ENCODE measurements around the gene FXR2. TPM values are rescaled to one million over a fixed set of nuclear protein-coding genes. Genes with fewer than 3 reads are reported as not detected.
A peak's percentile ranks its signal among the peaks of the same experiment; 100 is the strongest.

FXR2 gene
- total RNA-seq, 1 experiment from 2014 or later = 60.7 TPM

DNA sequence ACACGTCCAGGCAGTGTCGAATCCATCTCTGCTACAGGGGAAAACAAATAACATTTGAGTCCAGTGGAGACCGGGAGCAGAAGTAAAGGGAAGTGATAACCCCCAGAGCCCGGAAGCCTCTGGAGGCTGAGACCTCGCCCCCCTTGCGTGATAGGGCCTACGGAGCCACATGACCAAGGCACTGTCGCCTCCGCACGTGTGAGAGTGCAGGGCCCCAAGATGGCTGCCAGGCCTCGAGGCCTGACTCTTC lies 42.4 kb downstream of the FXR2 start:
- no peak for TF ChIP-seq CTCF (IDR thresholded peaks at IDR 0.05; ENCODE audit: unreplicated experiment)
- H3K27me3 Mint-ChIP-seq (ENCODE audit: insufficient read depth, unreplicated experiment) = no peaks in the 10 kb centered on the region
- DNase-seq (ENCODE audit: unreplicated experiment) = no peak
- ChIA-PET CTCF (interaction anchor here (0.5 to 0.8 kb wide), 3 partner anchors 14 to 57 kb away, joined by 3 to 6 read pairs (median 3); partner anchors contain the start of gene TNFSF13), POLR2A (interaction anchor here (0.6 to 13.7 kb wide), 9 partner anchors 12 to 580 kb away, joined by 3 to 294 read pairs (median 4); partner anchors contain the start of genes MPDU1, PER1, POLR2A and SENP3)
- H3K9me3 Mint-ChIP-seq (ENCODE audit: unreplicated experiment) = no peaks in the 10 kb centered on the region
- intact Hi-C loops (cut with micrococcal nuclease) = loop anchor here (1.0 to 5.0 kb wide), 2 partner anchors 15 to 115 kb away; partner anchors contain the start of genes TP53 and WRAP53
- peak overlapping the region; percentile 99 for H3K27ac Mint-ChIP-seq (ENCODE audit: low read depth, unreplicated experiment)
- peaks cover 87% of the 10 kb centered on the region for H3K36me3 Mint-ChIP-seq (ENCODE audit: insufficient read depth, unreplicated experiment)
- no TSS peak for BruUV-seq (replicated peaks)
- peaks cover 10% of the 10 kb centered on the region for H3K4me1 Mint-ChIP-seq (ENCODE audit: insufficient read depth, unreplicated experiment)
- peak overlapping the region; percentile 90 for H3K4me3 Mint-ChIP-seq (ENCODE audit: unreplicated experiment)

- DNase-seq (ENCODE audit: unreplicated experiment) = no peak
- Mint-ChIP-seq H3K36me3 (ENCODE audit: insufficient read depth, unreplicated experiment) (peaks cover 84% of the 10 kb centered on the region), H3K4me3 (ENCODE audit: unreplicated experiment) (no peak overlapping the region), H3K27me3 (ENCODE audit: insufficient read depth, unreplicated experiment) (no peaks in the 10 kb centered on the region), H3K9me3 (ENCODE audit: unreplicated experiment) (no peaks in the 10 kb centered on the region), H3K27ac (ENCODE audit: low read depth, unreplicated experiment) (no peak overlapping the region), H3K4me1 (ENCODE audit: insufficient read depth, unreplicated experiment) (peaks cover 10% of the 10 kb centered on the region)
- intact Hi-C loops (cut with micrococcal nuclease) = loop anchor here (5.0 kb wide), 1 partner anchor 117 kb away; the partner anchor contains the start of genes TP53 and WRAP53
- ChIA-PET POLR2A (interaction anchor here (1.0 to 13.7 kb wide), 4 partner anchors 10 to 86 kb away, joined by 5 to 294 read pairs (median 6); partner anchors contain the start of genes FXR2, MPDU1, POLR2A and SOX15), CTCF (interaction anchor here (0.7 to 1.1 kb wide), 3 partner anchors 10 to 215 kb away, joined by 3 to 4 read pairs (median 3); no protein-coding TSS in a partner anchor)
- TF ChIP-seq CTCF (IDR thresholded peaks at IDR 0.05; ENCODE audit: unreplicated experiment) = no peak
- BruUV-seq (replicated peaks) = no TSS peak
These were observed 44.3 kb downstream of the FXR2 start for GRCh38 chr17:7570351-7570750.

DNA sequence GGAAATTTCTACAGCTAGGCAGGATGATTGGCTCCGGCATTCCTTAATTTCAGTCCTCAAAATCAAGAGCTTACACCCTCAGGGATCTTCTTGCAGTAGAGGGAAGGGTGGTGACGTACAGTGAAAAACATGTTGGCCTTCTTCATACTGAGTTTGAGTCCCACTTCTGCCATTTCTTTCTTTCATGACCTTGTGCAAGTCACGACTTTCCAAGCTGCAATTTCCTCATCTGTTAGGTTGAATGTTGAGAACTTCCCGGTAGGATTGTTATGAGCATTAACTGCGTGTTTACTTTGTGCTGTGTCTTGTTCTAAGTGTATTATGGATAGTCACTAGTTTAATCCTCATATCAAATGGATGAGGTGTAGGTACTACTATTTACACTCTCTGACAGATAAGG lies 45.1 kb downstream of the FXR2 start:
- H3K4me3 Mint-ChIP-seq (ENCODE audit: unreplicated experiment) = no peak overlapping the region
- intact Hi-C loops (cut with micrococcal nuclease) = no loop called here
- peaks cover 6% of the 10 kb centered on the region for H3K4me1 Mint-ChIP-seq (ENCODE audit: insufficient read depth, unreplicated experiment)
- DNase-seq (ENCODE audit: unreplicated experiment) = no peak
- BruUV-seq (replicated peaks) = no TSS peak
- H3K27ac Mint-ChIP-seq (ENCODE audit: low read depth, unreplicated experiment) = no peak overlapping the region
- H3K36me3 Mint-ChIP-seq (ENCODE audit: insufficient read depth, unreplicated experiment) = peaks cover 84% of the 10 kb centered on the region
- H3K9me3 Mint-ChIP-seq (ENCODE audit: unreplicated experiment) = no peaks in the 10 kb centered on the region
- TF ChIP-seq CTCF (IDR thresholded peaks at IDR 0.05; ENCODE audit: unreplicated experiment) = no peak
- ChIA-PET POLR2A (interaction anchor here (0.9 to 13.7 kb wide), 5 partner anchors 9 to 170 kb away, joined by 3 to 294 read pairs (median 5); partner anchors contain the start of genes FXR2, MPDU1, POLR2A and SOX15), CTCF (interaction anchor here (0.6 to 1.1 kb wide), 3 partner anchors 9 to 258 kb away, joined by 3 to 5 read pairs (median 4); no protein-coding TSS in a partner anchor)
- H3K27me3 Mint-ChIP-seq (ENCODE audit: insufficient read depth, unreplicated experiment) = no peaks in the 10 kb centered on the region

GRCh38 chr17:7563115-7563869 lies 51.4 kb downstream of the FXR2 start:
- Mint-ChIP-seq H3K27me3 (ENCODE audit: insufficient read depth, unreplicated experiment) (no peaks in the 10 kb centered on the region), H3K9me3 (ENCODE audit: unreplicated experiment) (no peaks in the 10 kb centered on the region), H3K36me3 (ENCODE audit: insufficient read depth, unreplicated experiment) (peaks cover 48% of the 10 kb centered on the region), H3K27ac (ENCODE audit: low read depth, unreplicated experiment) (peak overlapping the region; percentile 91), H3K4me1 (ENCODE audit: insufficient read depth, unreplicated experiment) (peaks cover 34% of the 10 kb centered on the region), H3K4me3 (ENCODE audit: unreplicated experiment) (peak overlapping the region; percentile 81)
- intact Hi-C loops (cut with micrococcal nuclease) = no loop called here
- BruUV-seq (replicated peaks) = no TSS peak
- ChIA-PET CTCF (interaction anchor here (0.7 to 7.1 kb wide), 3 partner anchors 22 to 49 kb away, joined by 3 to 123 read pairs (median 10); no protein-coding TSS in a partner anchor), POLR2A (interaction anchor here (1.0 kb wide), 1 partner anchor 13 kb away, joined by 3 read pairs; no protein-coding TSS in a partner anchor)
- no peak for DNase-seq (ENCODE audit: unreplicated experiment)
- TF ChIP-seq CTCF (IDR thresholded peaks at IDR 0.05; ENCODE audit: unreplicated experiment) = no peak

Data from MCF 10A (cell line).